Stimulated activated naive CD4-positive, alpha-beta T cell treated with Interleukin-2 at 50 U/mL for 16 hours (primary cell): Measurements from ENCODE around the gene CGB5.
"Not testable (repeated sequence)": the region's sequence is repeated elsewhere in the genome, so short reads cannot be mapped to it uniquely, and the experiment has no call there.

Experiments
- DNase-seq: peaks from one replicate; lab custom pipeline; 2025; lab: John Stamatoyannopoulos, UW

Gene CGB5

GRCh38 chr19:49043548-49043947 lies at the start of gene CGB5:
Gene CGB5, plus strand, starts transcription at chr19:49043848. Its CDS starts 362 bp downstream, at chr19:49044210.
- DNase-seq, result not testable (repeated sequence)

GRCh38 chr19:48994035-48994386 lies 49.6 kb upstream of the CGB5 start:
- no peak for DNase-seq

GRCh38 chr19:48997972-48998371 lies 45.7 kb upstream of the CGB5 start:
- DNase-seq, result peak; percentile 29

GRCh38 chr19:48999481-49000325 lies 43.9 kb upstream of the CGB5 start:
- DNase-seq, result peak; percentile 58

DNA sequence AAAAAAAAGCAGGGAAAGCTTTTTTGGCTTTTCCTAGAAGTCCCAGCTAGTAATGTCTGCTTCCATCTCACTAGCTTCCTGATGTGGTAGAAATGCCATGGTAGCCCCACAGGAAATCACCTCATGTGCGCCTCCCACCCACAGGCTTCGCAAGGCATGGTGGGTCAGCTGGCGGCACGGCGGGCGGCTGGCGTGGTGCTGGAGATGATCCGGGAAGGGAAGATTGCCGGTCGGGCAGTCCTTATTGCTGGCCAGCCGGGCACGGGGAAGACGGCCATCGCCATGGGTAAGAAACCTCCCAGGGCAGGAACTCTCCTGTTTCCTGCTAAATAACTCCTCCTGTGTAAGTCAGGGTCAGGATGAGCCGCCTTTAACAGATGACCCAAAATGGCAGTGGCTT lies 39.5 kb upstream of the CGB5 start:
- no peak for DNase-seq

DNA sequence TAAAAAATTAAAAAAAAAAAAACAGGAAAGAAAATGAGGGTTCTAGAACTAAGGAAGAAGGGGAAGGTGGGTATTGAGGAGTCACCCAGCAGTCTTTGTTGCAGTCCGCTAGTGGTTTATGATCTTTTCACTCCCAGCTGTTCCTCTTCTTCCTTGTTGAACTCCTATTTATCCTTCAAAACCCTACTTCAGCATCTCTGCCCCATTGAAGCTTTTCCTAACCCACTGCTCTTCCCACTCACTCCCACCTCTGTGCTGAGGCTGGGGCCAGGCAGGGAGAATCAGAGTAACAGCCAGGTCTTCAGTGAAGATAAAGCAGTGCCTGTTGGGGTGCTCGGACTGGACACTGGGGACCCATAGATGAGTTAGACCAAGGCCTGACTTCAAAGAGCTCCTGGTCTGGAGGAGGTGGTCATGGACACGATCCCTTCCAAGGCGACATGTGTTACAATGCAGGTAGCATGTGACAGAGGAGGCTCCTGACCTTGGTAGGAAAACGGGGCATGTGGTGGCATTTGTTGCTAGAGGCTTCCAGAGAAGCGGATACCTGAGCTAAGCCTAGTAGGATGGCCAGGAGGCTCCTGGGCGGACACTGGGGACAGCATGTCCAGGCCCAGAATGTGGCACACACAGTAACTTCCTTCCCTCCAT lies 38.6 kb upstream of the CGB5 start:
- DNase-seq, result no peak

DNA sequence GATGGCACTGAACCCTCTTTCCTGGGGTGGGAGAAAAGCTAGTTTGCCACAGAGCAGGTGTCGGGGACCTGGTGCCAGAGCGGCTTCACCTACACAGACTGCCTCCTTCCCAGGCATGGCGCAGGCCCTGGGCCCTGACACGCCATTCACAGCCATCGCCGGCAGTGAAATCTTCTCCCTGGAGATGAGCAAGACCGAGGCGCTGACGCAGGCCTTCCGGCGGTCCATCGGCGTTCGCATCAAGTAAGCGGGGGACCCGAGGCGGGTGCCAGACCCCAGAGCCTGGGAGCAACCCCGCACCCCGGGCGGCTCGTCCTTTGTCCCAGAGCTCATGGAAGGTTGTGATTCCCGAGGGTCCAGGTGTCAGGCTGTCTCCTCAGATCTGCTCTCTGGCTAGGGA lies 36.7 kb upstream of the CGB5 start:
- no peak for DNase-seq

DNA sequence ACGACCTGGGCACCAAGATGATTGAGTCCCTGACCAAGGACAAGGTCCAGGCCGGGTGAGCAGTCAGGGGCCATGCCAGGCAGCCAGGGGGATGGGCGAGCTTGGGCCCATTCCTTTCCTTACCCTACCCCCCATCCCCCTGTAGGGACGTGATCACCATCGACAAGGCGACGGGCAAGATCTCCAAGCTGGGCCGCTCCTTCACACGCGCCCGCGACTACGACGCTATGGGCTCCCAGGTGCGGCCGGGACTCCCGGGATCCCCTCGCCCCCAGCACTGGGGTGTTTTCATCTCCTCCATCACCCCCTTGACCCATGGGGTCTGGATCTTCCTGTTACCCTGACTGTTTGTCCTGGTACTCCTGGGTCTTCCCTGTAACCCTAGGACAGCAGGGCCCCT lies 33.8 kb upstream of the CGB5 start:
- DNase-seq, result no peak

DNA sequence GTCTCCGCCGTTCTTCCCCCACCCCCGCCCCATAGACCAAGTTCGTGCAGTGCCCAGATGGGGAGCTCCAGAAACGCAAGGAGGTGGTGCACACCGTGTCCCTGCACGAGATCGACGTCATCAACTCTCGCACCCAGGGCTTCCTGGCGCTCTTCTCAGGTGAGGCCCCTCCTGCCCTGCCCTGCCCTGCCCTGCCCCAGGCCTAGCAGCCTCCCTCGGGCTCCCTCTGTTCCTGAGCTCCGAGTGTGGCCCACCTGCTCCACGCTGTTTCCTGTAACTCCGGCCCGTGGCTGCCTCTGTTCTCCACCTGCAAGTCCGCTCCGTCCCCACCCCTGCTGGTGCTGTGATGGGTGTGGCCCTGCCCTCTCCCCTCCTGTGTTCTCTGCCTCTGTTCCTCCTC lies 33.2 kb upstream of the CGB5 start:
- no peak for DNase-seq

DNA sequence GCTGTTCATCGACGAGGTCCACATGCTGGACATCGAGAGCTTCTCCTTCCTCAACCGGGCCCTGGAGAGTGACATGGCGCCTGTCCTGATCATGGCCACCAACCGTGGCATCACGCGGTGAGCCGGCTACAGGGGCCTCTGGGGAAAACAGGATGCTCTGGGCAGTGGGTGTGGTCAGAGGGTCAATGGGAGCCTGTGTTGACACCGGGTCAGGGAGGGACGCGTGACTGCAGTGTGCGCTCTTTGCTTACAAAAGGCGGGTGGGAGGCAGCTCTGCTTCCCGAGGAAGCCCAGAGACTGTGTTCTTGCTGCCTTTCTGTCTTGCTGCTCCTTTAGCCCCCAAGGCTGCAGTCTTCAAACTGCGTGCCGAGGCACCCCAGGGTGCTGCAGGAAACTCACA lies 32.5 kb upstream of the CGB5 start:
- DNase-seq, result no peak

DNA sequence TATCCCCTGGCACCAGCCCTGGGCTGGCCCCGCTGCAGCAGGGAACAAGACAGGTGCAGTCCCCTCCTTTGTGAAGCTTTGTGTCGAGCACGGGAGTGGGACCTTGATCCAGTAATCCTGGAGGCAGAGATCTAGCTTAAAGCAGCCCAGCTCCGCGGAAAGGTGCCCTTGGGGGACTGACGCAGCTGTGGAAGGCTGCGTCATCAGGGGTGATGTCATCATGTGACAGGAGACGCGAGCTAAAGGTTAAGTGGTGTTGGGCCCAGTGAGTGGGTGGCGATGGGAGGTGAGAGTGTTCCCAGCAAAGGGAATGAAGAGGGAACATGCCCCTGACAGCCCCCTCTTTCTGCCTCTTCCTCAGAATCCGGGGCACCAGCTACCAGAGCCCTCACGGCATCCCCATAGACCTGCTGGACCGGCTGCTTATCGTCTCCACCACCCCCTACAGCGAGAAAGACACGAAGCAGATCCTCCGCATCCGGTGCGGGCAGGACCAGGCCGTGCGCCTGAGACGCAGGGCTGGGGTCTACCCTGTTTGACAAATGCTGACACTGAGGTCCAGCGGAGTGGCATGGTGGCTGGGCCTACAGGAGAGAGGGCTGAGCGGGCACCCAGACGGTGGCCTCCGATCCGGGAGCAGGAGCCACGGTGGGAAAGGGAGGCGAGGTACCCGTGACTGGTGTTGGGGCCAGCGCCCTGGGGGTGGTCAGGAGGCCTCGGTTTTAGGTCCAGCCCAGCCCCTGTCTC lies 29.4 kb upstream of the CGB5 start:
- no peak for DNase-seq

- DNase-seq, result no peak
These were observed 28.8 kb upstream of the CGB5 start for GRCh38 chr19:49014870-49015255.

- no peak for DNase-seq
These were observed 27.4 kb upstream of the CGB5 start for GRCh38 chr19:49016067-49016839.

GRCh38 chr19:49017041-49017665 lies 26.5 kb upstream of the CGB5 start, which contains the start of gene LHB:
Gene LHB, minus strand, starts transcription at chr19:49017091. Its CDS starts 10 bp downstream, at chr19:49017081.
- DNase-seq, result no peak

DNA sequence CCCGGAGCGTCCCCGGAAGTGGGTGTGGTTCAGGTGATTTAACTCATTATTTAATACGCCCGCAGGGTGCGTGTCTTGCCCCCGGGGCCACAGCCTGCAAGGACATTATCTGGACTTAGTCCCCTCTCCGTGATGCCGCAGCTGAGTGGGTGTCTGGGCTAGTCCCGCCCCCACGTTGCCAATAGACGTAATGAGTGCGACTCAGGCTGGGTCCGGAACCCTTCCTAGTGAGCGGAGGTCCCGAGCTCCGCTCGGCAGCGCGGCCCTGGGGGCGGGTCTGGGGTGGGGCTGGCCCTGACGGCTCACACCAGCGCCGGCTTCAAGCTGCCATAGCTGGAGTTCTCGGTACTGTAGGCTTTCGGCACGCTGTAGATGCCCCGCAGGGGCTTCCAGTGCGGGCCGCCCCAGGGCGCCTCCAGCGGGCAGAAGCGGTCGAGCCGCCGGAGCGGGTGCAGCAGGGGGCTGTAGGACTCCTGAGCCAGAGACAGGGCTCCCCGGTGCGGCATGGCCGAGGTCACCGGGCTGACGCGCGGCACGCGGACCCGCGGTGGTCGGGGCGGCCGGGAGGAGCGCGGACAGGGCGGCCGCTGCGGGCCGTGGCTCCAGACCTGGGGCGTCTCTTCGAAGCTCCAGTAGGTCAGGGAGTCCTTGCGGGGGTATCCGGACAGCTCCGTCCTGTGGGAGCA lies 25.8 kb upstream of the CGB5 start:
- DNase-seq, result peak; percentile 43

DNA sequence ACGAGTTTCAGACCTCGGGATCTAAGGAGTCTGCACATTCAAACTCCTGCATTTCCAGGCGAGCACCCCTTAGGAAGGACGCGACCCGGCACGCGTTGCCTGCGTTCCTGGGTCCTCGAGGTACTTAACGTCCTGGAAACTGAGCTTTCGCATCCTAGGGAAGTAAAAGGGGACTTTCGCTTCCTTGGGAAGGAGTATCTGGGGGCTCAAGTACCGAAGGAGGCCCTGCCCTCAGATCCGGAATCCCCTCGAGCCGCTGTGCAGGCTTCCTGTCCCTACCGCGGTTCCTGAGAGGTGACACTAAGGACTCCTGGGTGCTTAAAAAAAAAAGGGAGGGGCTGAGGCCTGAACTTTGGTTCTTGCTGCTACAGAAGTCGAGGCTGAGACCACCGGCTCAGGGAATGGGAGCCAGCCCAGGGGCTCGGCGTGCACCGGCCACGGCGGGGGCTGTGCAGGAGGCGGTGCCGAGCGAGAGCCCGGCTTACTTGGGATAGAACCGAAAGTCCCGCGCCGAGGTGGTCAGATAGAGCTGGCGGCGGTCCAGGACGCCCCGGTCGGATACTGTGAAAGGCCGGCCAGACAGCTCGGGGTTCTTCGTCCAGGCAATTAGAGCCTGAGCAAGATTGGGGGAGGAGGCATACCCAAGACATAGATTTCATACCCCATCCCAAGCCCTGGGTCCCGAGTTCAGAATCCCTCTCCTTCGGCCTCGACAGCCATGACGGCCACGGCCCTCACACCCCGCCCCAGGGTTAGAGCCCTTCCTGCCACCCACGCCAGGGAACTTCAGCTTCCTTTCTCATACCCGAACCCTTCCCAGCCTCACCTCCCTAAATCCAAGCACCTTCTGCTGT lies 25.0 kb upstream of the CGB5 start:
- DNase-seq, result peak; percentile 7

- peak; percentile 54 for DNase-seq
These were observed 24.3 kb upstream of the CGB5 start for GRCh38 chr19:49019242-49019932.

DNA sequence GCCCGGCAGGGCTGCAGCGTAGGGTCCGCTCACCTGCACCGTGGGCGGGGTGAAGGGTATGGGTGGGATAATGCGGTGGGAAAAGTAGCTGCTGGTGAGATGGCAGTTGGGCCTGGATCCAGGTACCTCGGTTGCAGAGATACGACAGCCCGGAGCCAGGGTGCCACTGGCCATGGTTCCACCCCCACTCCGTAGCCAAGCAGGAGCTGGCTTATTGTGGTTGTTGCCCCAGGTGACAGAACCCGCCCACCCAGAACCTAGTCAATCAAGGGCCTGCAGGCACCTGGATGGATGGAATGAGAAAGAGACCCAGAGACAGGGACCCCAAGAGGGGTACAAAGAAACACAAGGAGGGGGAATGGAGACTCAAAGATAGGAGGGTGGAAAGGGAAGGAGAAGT lies 23.3 kb upstream of the CGB5 start:
- DNase-seq, result no peak
